Large intestine (tissue), 3 donors: ENCODE data around the gene CD2. TPM values are rescaled to one million over a fixed set of nuclear protein-coding genes. Genes with fewer than 3 reads are reported as not detected.
A peak's percentile ranks its signal among the peaks of the same experiment; 100 is the strongest.

Experiments
- DNase-seq, 2 donors: peaks; one replicate each; pipeline versions ENCODE4 v3.0.0 to v3.0.0-alpha.2; 2013
- H3K27ac ChIP-seq: one replicate; pipeline ENCODE4 v1.5.1; 2013; ENCODE audit warnings: low read length
- H3K27me3 ChIP-seq: 2 replicates; pipeline ENCODE4 v1.6.1; 2013; ENCODE audit warnings: low read length; ENCODE audit not compliant: control insufficient read depth, insufficient read depth
- H3K36me3 ChIP-seq: 2 replicates; pipeline ENCODE4 v1.6.1; 2013; ENCODE audit warnings: low read length; ENCODE audit not compliant: control insufficient read depth, insufficient read depth
- H3K4me1 ChIP-seq: one replicate; pipeline ENCODE4 v1.6.1; 2013; ENCODE audit warnings: low read length; ENCODE audit not compliant: control insufficient read depth, insufficient read depth
- H3K4me3 ChIP-seq: one replicate; pipeline ENCODE4 v1.5.1; 2013; ENCODE audit warnings: low read length
- H3K9me3 ChIP-seq: one replicate; pipeline ENCODE4 v1.6.1; 2013; ENCODE audit warnings: mild to moderate bottlenecking, low read depth, low read length, moderate library complexity; ENCODE audit not compliant: control insufficient read depth
- WGBS: methylation state at CpG from one replicate; pipeline ENCODE4 v1.1.5; 2013; ENCODE audit warnings: low lambda C conversion rate; ENCODE audit not compliant: insufficient coverage; 5-methylcytosine and 5-hydroxymethylcytosine counted together
- polyA plus RNA-seq: library from polyadenylated mRNA; unstranded; fragments of 120-200 nt; gene quantifications from one replicate; pipeline ENCODE4 v1.2.1, GENCODE V29; 2013

CD2 gene
- polyA plus RNA-seq, 1 donor = 2.0 TPM

DNA sequence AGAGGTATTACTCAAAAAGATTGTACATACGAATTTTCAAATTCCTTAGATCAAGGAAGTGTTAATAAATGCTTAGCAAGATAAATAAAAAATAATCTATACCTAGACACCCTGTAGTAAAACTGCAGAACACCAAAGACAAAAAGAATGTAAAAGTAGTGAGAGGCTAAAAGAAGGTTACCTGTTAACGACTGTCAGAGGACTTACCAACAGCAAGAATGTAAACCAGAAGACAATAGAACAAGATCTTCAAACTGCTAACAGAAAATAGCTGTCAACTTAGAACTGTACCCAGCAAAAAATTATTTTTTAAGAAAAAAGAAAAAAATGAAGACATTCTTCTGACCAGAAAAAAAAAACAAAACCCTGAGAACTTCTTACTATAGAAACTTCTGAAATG is 51.2 kb downstream of the CD2 start:
- DNase-seq = no peak
- Histone ChIP-seq H3K36me3 (no peaks in the 10 kb centered on the region), H3K27ac (no peak overlapping the region), H3K4me1 (no peaks in the 10 kb centered on the region), H3K4me3 (no peak overlapping the region), H3K9me3 (no peaks in the 10 kb centered on the region), H3K27me3 (no peaks in the 10 kb centered on the region)
- 63% methylated on average over 2 of the region's 2 CpGs for WGBS

DNA sequence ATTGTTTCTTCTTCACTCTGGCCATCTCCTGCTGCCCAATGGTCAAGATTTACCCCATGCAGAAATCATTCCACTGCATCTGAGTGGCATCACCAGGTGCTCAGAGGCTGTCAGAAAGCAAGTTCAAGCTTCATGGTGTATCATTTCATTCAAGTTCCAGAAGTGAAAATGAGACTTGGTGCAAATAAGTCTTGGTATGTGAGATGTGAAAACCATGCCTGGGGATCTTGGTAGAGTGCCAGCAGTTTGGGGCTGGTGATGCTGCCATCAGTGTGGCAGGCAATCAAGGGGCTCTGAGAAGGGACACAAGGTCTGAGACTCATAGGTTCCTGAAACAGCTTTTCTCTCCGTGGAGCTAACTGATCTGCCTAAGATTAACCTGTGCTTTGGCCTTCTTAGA is 52.0 kb downstream of the CD2 start:
- Histone ChIP-seq H3K4me3 (no peak overlapping the region), H3K4me1 (no peaks in the 10 kb centered on the region), H3K27me3 (no peaks in the 10 kb centered on the region), H3K36me3 (no peaks in the 10 kb centered on the region), H3K27ac (no peak overlapping the region), H3K9me3 (no peaks in the 10 kb centered on the region)
- no peak for DNase-seq
- no CpG with 5 or more reads among the region's 1 CpG for WGBS

DNA sequence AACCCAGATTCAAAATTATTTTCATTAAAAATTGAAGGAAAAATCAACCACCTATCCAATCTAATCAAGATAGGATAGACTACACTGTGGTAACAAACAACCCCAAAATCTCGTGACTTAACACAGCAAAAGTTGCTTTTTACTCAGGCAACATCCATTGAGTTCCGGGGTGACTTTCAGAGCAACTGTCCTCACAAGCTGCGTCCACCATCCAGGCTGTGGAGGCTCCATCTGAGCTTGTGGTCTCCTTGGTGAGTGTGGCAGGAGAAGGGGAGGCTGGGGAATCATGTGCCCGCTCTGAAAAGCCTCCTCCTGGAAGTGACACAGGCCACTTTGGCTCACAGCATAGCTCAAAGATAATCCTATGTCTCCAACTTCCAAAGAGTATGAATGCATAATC is 52.4 kb downstream of the CD2 start:
- H3K4me3 ChIP-seq = no peak overlapping the region
- no peaks in the 10 kb centered on the region for H3K36me3 ChIP-seq
- no peaks in the 10 kb centered on the region for H3K27me3 ChIP-seq
- WGBS = no CpG with 5 or more reads among the region's 4 CpGs
- no peak for DNase-seq
- no peaks in the 10 kb centered on the region for H3K4me1 ChIP-seq
- H3K9me3 ChIP-seq = no peaks in the 10 kb centered on the region
- no peak overlapping the region for H3K27ac ChIP-seq

DNA sequence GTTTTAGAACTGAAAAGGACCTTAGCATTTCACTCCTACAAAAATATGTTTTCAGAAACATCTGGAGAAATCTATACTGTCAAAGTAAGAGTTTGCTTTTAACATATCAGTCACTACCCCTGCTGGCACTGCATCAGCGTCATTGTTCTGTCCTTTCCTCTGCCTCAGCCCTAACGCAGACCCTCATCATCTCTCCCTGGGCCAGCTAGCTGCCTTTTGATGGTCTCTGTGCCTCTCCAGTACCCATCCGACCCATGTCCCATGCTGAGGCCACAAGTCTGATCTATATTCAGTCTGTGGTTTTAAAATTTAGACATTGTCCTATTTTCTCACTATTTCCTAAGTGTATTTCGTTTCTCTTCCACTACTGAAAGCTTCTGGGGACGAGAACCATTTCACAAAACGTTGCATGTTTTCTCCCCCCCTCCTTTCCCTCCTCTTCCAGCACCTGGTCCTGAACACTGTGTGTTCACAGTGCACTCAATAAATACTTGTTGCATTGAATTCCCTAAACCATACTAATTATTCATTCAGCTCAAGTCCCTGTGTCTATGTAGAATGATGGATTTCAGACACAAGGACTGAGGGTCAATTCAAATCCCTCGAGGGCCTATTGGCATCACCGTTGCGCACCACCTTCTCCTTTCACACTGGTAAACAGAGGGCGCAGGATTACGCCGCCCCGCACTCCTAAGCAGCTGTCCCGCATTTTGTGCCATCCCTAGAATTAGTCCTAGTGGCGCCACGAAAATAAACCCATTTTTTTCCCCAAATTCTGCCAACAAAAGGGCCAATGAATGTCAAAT is 53.4 kb downstream of the CD2 start:
- H3K9me3 ChIP-seq = no peaks in the 10 kb centered on the region
- H3K4me1 ChIP-seq = no peaks in the 10 kb centered on the region
- no peak overlapping the region for H3K27ac ChIP-seq
- WGBS = 85% methylated on average over 7 of the region's 16 CpGs
- DNase-seq = no peak
- no peaks in the 10 kb centered on the region for H3K36me3 ChIP-seq
- H3K4me3 ChIP-seq = no peak overlapping the region
- no peaks in the 10 kb centered on the region for H3K27me3 ChIP-seq

DNA sequence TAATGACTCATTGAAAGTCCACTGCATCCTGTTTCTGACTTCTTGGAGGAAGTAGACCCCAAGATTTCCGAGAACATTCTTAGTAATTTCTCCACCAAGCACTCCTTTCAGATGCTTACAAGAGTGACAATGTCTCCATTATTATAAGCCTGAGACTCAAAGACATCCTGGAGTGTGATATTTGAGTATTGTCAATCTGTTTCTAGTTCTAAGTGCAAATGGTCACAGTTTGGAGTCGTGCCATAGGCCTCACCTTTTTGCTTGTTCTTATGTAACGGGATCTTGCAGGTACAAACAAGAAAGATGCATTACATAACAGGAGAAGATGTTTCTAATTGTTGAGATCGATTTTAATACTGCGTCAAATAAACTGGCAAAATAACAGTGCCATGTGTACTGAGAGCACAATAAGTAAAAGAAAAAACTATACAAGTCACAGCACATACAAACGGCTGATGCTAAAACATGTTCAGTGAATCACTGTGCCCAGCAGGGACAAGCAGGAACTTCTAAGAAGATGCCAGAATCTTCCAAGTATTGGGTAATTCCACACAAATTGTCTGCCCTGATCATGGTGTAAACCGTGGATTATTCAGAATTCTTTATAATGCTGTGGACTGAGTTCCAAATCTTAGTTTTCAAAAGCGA is 54.1 kb downstream of the CD2 start:
- H3K4me3 ChIP-seq = no peak overlapping the region
- H3K27ac ChIP-seq = no peak overlapping the region
- 93% methylated on average over 3 of the region's 8 CpGs for WGBS
- DNase-seq = no peak
- H3K9me3 ChIP-seq = no peaks in the 10 kb centered on the region
- no peaks in the 10 kb centered on the region for H3K4me1 ChIP-seq
- no peaks in the 10 kb centered on the region for H3K36me3 ChIP-seq
- no peaks in the 10 kb centered on the region for H3K27me3 ChIP-seq

DNA sequence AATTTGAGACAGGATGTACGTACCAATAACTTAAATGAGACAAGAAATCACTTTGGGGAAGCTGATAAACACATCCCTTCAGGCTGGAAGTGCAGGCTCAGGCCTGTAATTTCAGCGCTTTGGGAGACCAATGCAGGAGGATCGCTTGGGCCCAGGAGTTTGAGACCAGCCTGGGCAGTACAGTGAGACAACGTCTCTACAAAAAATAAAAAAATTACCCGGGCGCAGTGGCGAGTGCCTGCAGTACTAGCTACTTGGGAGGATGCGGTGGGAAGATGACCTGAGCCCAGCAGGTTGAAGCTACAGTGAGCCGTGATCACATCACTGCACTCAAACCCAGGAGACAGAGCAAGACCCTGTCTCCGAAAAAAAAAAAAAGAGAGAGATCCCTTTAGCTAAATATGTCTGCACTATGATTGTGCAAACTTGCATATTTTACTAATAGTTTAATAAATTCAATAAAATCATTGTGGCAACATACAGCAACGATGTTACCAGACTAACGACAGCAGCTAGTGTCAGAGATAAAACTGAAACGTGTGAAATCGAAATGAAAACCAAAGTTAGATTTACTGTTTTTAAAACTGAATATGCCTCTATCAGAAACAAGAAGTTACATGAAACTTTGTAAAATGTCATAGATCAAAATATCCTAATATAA is 54.7 kb downstream of the CD2 start:
- DNase-seq = no peak
- H3K4me1 ChIP-seq = no peaks in the 10 kb centered on the region
- no peak overlapping the region for H3K27ac ChIP-seq
- H3K9me3 ChIP-seq = no peaks in the 10 kb centered on the region
- WGBS = 100% methylated on average over 2 of the region's 14 CpGs
- no peaks in the 10 kb centered on the region for H3K27me3 ChIP-seq
- no peaks in the 10 kb centered on the region for H3K36me3 ChIP-seq
- no peak overlapping the region for H3K4me3 ChIP-seq

DNA sequence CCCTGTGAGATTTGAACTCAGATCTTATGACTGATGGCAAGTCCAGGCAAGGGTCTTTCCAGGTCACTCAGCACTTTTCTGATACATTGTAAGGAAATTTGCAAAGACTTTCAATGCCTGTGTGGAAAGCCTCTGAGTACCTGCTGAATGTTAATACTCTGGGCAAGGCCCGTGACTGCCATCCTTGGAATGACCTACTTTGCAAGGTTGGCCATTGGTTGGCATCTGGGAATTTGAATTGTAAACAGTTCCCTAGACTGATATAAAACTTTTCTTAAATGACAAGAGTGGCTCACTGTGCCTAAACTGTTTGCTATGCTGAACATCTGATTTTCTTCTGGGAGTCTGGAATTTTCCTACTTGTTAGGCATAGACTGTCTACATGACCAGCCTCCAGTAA is 57.1 kb downstream of the CD2 start:
- Histone ChIP-seq H3K27ac (no peak overlapping the region), H3K27me3 (no peaks in the 10 kb centered on the region), H3K4me3 (no peak overlapping the region), H3K36me3 (no peaks in the 10 kb centered on the region), H3K9me3 (no peaks in the 10 kb centered on the region), H3K4me1 (no peaks in the 10 kb centered on the region)
- DNase-seq = no peak
- 100% methylated on average over 1 of the region's 1 CpG for WGBS

DNA sequence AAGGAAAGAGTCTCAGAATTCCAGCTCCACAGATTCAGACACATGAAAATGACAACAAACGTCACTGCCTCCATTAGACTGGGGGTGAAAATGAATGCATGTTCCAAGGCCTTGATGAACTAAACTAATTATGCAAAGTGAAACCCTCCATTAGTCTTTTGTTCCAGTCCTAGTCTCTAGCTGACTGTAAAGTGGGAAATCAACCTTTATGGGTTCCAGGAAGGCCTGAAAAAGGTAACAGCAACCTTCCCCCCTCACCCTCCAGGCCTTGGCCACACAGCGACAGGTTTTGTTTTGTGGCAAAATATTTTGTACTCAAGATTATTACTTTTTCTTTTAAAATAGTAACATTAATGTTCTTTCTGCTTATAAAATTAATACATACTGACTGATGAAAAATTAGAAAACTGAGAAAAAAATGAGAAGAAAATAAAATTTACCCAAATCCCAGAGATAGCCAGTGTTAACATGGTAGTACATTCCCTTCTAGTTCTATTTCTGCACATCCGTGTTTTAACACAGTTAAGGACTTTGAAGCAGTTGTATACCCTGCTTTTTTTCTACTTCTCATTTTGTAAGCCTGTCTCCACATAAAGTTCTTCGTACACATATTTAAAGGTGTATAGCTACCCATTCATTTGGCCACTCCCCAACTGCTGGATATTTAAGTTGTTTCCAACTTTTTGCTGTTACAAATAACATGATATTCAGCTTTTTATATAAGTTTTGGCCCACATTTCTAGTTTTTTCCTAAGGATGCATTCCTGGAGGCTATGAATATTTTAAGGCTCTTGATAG is 60.9 kb downstream of the CD2 start:
- no peaks in the 10 kb centered on the region for H3K4me1 ChIP-seq
- DNase-seq = no peak
- no peaks in the 10 kb centered on the region for H3K9me3 ChIP-seq
- H3K27ac ChIP-seq = no peak overlapping the region
- no peaks in the 10 kb centered on the region for H3K27me3 ChIP-seq
- H3K36me3 ChIP-seq = no peaks in the 10 kb centered on the region
- 73% methylated on average over 2 of the region's 4 CpGs for WGBS
- H3K4me3 ChIP-seq = no peak overlapping the region

DNA sequence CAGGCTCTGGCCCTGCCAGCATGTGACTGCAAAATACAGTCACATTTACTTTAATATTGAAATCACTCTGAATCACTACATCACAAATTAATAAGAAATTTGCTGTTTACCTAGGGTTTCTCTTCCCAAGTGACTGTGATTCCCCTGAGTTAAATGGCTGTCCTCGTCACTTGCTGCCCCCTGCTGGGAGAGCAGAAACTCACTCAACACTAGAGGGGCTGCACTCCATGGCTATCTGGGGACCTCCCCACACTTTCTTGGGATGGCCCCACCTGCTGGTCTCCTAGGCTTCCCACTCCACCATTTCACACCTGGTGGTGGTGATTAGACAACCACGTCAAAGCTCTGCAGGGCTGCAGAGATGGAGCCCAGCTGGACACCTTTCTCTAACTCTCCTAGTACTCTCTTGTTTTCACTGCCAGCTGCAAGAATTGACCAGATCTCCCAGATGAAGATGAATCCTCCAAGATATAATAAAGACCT is 63.4 kb downstream of the CD2 start:
- Histone ChIP-seq H3K27me3 (no peaks in the 10 kb centered on the region), H3K4me1 (no peaks in the 10 kb centered on the region), H3K9me3 (no peaks in the 10 kb centered on the region), H3K4me3 (no peak overlapping the region), H3K36me3 (no peaks in the 10 kb centered on the region), H3K27ac (no peak overlapping the region)
- no CpG with 5 or more reads among the region's 2 CpGs for WGBS
- peak; percentile 23 to 40 for DNase-seq
